ENCODE results near the gene UHRF2.

DNA sequence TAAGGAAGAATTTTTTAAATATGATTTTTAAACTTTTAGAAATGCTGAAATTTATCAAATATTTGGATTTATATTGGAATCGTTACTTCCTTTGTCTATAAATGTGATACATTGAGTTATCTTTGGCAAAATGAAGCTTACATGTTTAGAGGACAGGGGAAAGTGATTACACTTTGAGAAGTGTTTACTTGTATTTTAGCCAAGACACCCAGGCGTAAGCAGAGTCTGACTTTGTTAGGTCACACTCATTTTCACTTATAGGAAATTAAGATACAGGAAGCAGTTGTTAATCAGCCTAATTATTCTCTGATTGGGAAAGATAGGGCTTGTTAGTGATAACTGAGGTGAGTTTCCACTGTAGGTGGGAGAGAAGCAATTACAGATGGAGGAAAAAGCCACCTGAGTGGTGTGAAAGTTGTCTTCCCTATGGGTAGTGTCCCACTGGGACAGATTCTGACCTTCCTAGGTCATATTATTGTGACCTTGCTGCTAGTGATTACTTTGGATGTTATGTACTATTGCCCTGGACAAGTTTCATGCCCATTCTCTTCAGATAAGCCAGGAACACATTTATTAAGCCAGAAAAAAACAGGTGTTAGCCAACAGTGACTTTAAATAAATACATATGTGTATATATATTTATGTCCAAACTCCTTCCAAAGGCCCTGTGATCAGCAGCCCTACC lies 88.7 kb downstream of the UHRF2 start:
- TF ChIP-seq EZH2 (IDR thresholded peaks at IDR 0.05; ENCODE audit: low read length, unreplicated experiment): no peak
- TF ChIP-seq CTCF (conservative IDR thresholded peaks at IDR 0.05; ENCODE audit: low read depth, low read length): no peak
